ENCODE results near the gene TCERG1L. TPM values are rescaled to one million over a fixed set of nuclear protein-coding genes. Genes with fewer than 3 reads are reported as not detected.

Gene TCERG1L
- total and polyA plus RNA-seq, 8 donors, result 0.18 TPM; not detected in 7

GRCh38 chr10:131127138-131127589 lies 184.4 kb downstream of the TCERG1L start:
- Histone ChIP-seq H3K4me3 (no peak overlapping the region), H3K4me1 (peaks cover 0 to 4% (median 0%) of the 10 kb centered on the region in 4 donors), H3K27me3 (peaks cover 0 to 41% (median 6%) of the 10 kb centered on the region in 3 donors), H3K27ac (no peak overlapping the region), H3K36me3 (no peaks in the 10 kb centered on the region), H3K9me3 (peaks cover 0 to 11% (median under 1%) of the 10 kb centered on the region in 4 donors)
- intact Hi-C loops (cut with DNase I; ENCODE audit: low total_unique reads), result no loop called here
- WGBS, 5 donors, result 61 to 73% (median 63%) methylated on average over 8 to 9 of the region's 9 CpGs
- no peak for TF ChIP-seq POLR2AphosphoS5 (IDR thresholded peaks at IDR 0.05)
- DNase-seq, result no peak

GRCh38 chr10:131126321-131127137 lies 185.0 kb downstream of the TCERG1L start:
- H3K4me1 ChIP-seq, result no peaks in the 10 kb centered on the region
- TF ChIP-seq CTCF (IDR thresholded peaks at IDR 0.05), result no peak
- no peak for TF ChIP-seq POLR2AphosphoS5 (IDR thresholded peaks at IDR 0.05)
- TF ChIP-seq EP300 (IDR thresholded peaks at IDR 0.05), result no peak
- TF ChIP-seq POLR2A (IDR thresholded peaks at IDR 0.05), result no peak
- no peak overlapping the region for H3K27ac ChIP-seq
- H3K9me3 ChIP-seq, result peaks cover 0 to 11% (median 3%) of the 10 kb centered on the region in 4 donors
- DNase-seq, result peak in 1 of 2 donors; percentile 59
- no peaks in the 10 kb centered on the region for H3K36me3 ChIP-seq
- 46 to 66% (median 56%) methylated on average over 8 to 14 of the region's 14 CpGs for whole genome bisulfite sequencing, 5 donors
- no peak overlapping the region for H3K4me3 ChIP-seq
- intact Hi-C loops (cut with DNase I; ENCODE audit: low total_unique reads), result no loop called here
- H3K27me3 ChIP-seq, result peaks cover 0 to 41% (median 6%) of the 10 kb centered on the region in 3 donors

GRCh38 chr10:131125511-131126225 lies 185.9 kb downstream of the TCERG1L start:
- H3K27ac ChIP-seq, result no peak overlapping the region
- no peak for TF ChIP-seq POLR2AphosphoS5 (IDR thresholded peaks at IDR 0.05)
- H3K4me1 ChIP-seq, result no peaks in the 10 kb centered on the region
- intact Hi-C loops (cut with DNase I; ENCODE audit: low total_unique reads), result no loop called here
- DNase-seq, result no peak
- peaks cover 0 to 11% (median 3%) of the 10 kb centered on the region in 4 donors for H3K9me3 ChIP-seq
- no peaks in the 10 kb centered on the region for H3K36me3 ChIP-seq
- H3K27me3 ChIP-seq, result peaks cover 0 to 36% (median 6%) of the 10 kb centered on the region in 3 donors
- no peak overlapping the region for H3K4me3 ChIP-seq
- 70 to 79% (median 75%) methylated on average over 8 to 10 of the region's 10 CpGs for WGBS, 5 donors

- H3K27ac ChIP-seq, result no peak overlapping the region
- H3K4me3 ChIP-seq, result no peak overlapping the region
- no peaks in the 10 kb centered on the region for H3K4me1 ChIP-seq
- intact Hi-C loops (cut with DNase I; ENCODE audit: low total_unique reads), result no loop called here
- H3K36me3 ChIP-seq, result no peaks in the 10 kb centered on the region
- no peak for TF ChIP-seq CTCF (IDR thresholded peaks at IDR 0.05)
- no peak for TF ChIP-seq POLR2AphosphoS5 (IDR thresholded peaks at IDR 0.05)
- no peak for TF ChIP-seq POLR2A (IDR thresholded peaks at IDR 0.05)
- no peak for TF ChIP-seq EP300 (IDR thresholded peaks at IDR 0.05)
- H3K9me3 ChIP-seq, result peaks cover 0 to 11% (median 3%) of the 10 kb centered on the region in 4 donors
- DNase-seq, result no peak
- peaks cover 0 to 29% (median 6%) of the 10 kb centered on the region in 3 donors for H3K27me3 ChIP-seq
Observed at GRCh38 chr10:131124945-131125344, 186.6 kb downstream of the TCERG1L start.

GRCh38 chr10:131123496-131123895 lies 188.0 kb downstream of the TCERG1L start:
- Histone ChIP-seq H3K4me1 (no peaks in the 10 kb centered on the region), H3K36me3 (no peaks in the 10 kb centered on the region), H3K27me3 (peaks cover 0 to 27% (median 6%) of the 10 kb centered on the region in 3 donors), H3K4me3 (no peak overlapping the region), H3K27ac (no peak overlapping the region), H3K9me3 (peaks cover 0 to 11% (median 3%) of the 10 kb centered on the region in 4 donors)
- WGBS, 5 donors, result 84 to 92% (median 87%) methylated on average over 3 to 11 of the region's 11 CpGs
- TF ChIP-seq POLR2AphosphoS5 (IDR thresholded peaks at IDR 0.05) (no peak), CTCF (IDR thresholded peaks at IDR 0.05) (no peak), POLR2A (IDR thresholded peaks at IDR 0.05) (no peak), EP300 (IDR thresholded peaks at IDR 0.05) (no peak)
- no peak for DNase-seq
- intact Hi-C loops (cut with DNase I; ENCODE audit: low total_unique reads), result no loop called here

All from stomach (tissue), 9 donors.